VCaP (cell line): ENCODE data around the gene MKX.
A peak's percentile ranks its signal among the peaks of the same experiment; 100 is the strongest.

Experiments
- H3K27ac ChIP-seq: fragments of 450-650 bp; 2 replicates; pipeline ENCODE4 v1.5.1; 2017
- TF ChIP-seq, protein P1 (sequence below): fragments of 450-650 bp; conservative IDR thresholded peaks from 2 replicates; pipeline ENCODE4 v1.5.1; 2017; ENCODE audit warnings: mild to moderate bottlenecking, moderate library complexity

Gene MKX

GRCh38 chr10:27745732-27746396, at the start of gene MKX:
Gene MKX (minus strand): TSS chr10:27745819. CDS start chr10:27743415, 2,404 bp downstream.
- TF ChIP-seq, protein P1, sequence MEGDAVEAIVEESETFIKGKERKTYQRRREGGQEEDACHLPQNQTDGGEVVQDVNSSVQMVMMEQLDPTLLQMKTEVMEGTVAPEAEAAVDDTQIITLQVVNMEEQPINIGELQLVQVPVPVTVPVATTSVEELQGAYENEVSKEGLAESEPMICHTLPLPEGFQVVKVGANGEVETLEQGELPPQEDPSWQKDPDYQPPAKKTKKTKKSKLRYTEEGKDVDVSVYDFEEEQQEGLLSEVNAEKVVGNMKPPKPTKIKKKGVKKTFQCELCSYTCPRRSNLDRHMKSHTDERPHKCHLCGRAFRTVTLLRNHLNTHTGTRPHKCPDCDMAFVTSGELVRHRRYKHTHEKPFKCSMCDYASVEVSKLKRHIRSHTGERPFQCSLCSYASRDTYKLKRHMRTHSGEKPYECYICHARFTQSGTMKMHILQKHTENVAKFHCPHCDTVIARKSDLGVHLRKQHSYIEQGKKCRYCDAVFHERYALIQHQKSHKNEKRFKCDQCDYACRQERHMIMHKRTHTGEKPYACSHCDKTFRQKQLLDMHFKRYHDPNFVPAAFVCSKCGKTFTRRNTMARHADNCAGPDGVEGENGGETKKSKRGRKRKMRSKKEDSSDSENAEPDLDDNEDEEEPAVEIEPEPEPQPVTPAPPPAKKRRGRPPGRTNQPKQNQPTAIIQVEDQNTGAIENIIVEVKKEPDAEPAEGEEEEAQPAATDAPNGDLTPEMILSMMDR: no peak
- H3K27ac ChIP-seq: no peak within 1 kb of the TSS

- TF ChIP-seq, protein P1: peak; percentile 4; the same call in 1 of the 2 replicates
- no peak overlapping the region for H3K27ac ChIP-seq
These were observed 48.5 kb upstream of the MKX start for GRCh38 chr10:27794157-27794556.

- no peak overlapping the region for H3K27ac ChIP-seq
- TF ChIP-seq, protein P1: no peak
These were observed 46.6 kb upstream of the MKX start for GRCh38 chr10:27792216-27792615.

- TF ChIP-seq, protein P1: no peak
These were observed 38.7 kb upstream of the MKX start for GRCh38 chr10:27784272-27784671.

GRCh38 chr10:27783660-27784059, 38.0 kb upstream of the MKX start:
- TF ChIP-seq, protein P1: peak; percentile 37
- no peak overlapping the region for H3K27ac ChIP-seq

More at GRCh38 chr10:27784272-27784671, 38.7 kb upstream of the MKX start:
- no peak overlapping the region for H3K27ac ChIP-seq

DNA sequence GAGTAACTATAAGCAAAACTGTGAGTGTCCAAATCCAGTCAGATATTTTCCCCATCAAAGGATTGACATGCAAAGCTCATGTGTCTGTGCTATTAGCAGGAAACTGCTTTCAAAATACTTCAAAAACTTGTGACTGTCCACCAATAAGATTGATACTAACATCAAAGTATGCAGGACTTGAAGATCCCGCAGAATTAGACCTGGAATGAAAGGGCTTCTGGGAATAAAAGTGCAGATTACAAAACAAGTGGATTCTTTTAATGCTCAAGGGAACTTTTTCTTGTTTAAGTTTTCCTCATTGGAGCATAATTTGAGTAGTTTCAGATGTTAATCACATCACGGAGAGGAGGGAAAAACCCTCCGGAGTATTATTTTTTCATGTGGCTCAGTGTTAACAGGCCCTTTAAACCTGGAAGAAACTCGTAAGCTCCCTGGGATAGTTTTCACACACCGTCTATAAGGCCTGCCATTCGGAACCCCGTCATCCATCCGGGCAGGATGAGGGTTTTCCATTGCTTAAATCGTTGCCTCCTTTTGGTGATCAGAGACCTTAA, 33.9 kb upstream of the MKX start:
- TF ChIP-seq, protein P1: no peak
- no peak overlapping the region for H3K27ac ChIP-seq

DNA sequence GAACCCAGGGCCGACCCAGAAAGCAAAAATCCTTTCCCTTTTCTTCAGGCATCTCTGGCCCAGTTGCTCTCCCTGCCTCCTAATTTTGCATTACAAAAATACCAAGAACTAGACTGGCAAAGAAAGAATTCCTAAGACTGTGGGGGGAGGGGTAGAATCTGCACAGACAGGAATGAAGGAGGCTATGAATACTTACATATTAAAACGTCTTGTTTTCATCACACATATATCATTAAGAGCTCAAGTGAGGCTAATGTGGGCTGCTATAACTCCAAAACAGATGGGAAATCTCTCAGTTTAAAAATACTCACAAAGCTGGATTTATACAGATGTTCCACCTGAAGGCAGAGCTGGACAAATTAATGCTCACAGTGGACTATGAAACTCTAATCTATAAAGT, 29.2 kb upstream of the MKX start:
- no peak overlapping the region for H3K27ac ChIP-seq
- TF ChIP-seq, protein P1: no peak
